HG03460 (cell line): ENCODE data around the gene CNGB1.
"Not testable (repeated sequence)": the region's sequence is repeated elsewhere in the genome, so short reads cannot be mapped to it uniquely, and the experiment has no call there.

Experiments
- ATAC-seq: cut with Tn5 transposase; IDR thresholded peaks from one replicate; pipeline ENCODE4 v1.9.1; 2021; ENCODE audit not compliant: unreplicated experiment

CNGB1 gene

GRCh38 chr16:57890752-57891111 is 80.2 kb downstream of the CNGB1 start:
- ATAC-seq = no peak

GRCh38 chr16:57889960-57890751 is 80.8 kb downstream of the CNGB1 start:
- no peak for ATAC-seq

GRCh38 chr16:57889522-57889921 is 81.4 kb downstream of the CNGB1 start:
- no peak for ATAC-seq

GRCh38 chr16:57889111-57889510 is 81.8 kb downstream of the CNGB1 start:
- no peak for ATAC-seq

GRCh38 chr16:57888128-57888527 is 82.8 kb downstream of the CNGB1 start:
- no peak for ATAC-seq

- no peak for ATAC-seq
Observed at GRCh38 chr16:57887711-57888110, 83.2 kb downstream of the CNGB1 start.

GRCh38 chr16:57886427-57886826 is 84.5 kb downstream of the CNGB1 start:
- no peak for ATAC-seq

- no peak for ATAC-seq
Observed at GRCh38 chr16:57884655-57885133, 86.2 kb downstream of the CNGB1 start.

- no peak for ATAC-seq
Observed at GRCh38 chr16:57883953-57884654, 86.8 kb downstream of the CNGB1 start.

- no peak for ATAC-seq
Observed at GRCh38 chr16:57883480-57883879, 87.4 kb downstream of the CNGB1 start.

- ATAC-seq = no peak
Observed at GRCh38 chr16:57882792-57883191, 88.1 kb downstream of the CNGB1 start.

GRCh38 chr16:57882206-57882605 is 88.7 kb downstream of the CNGB1 start:
- no peak for ATAC-seq

GRCh38 chr16:57878586-57878985 is 92.3 kb downstream of the CNGB1 start:
- no peak for ATAC-seq

- ATAC-seq = no peak
Observed at GRCh38 chr16:57876210-57876609, 94.7 kb downstream of the CNGB1 start.

GRCh38 chr16:57875347-57875746 is 95.6 kb downstream of the CNGB1 start:
- ATAC-seq = no peak

GRCh38 chr16:57873218-57873617 is 97.7 kb downstream of the CNGB1 start:
- ATAC-seq = no peak

- ATAC-seq = not testable (repeated sequence)
Observed at GRCh38 chr16:57872764-57873163, 98.2 kb downstream of the CNGB1 start.

- no peak for ATAC-seq
Observed at GRCh38 chr16:57871456-57871855, 99.5 kb downstream of the CNGB1 start.

GRCh38 chr16:57870753-57871454 is 100.0 kb downstream of the CNGB1 start:
- ATAC-seq = no peak

- no peak for ATAC-seq
Observed at GRCh38 chr16:57868913-57869520, 101.9 kb downstream of the CNGB1 start.

- no peak for ATAC-seq
Observed at GRCh38 chr16:57867000-57867561, 103.8 kb downstream of the CNGB1 start.
